Testis (tissue), 3 donors: ENCODE results near the gene FOXO1. TPM values are rescaled to one million over a fixed set of nuclear protein-coding genes. Genes with fewer than 3 reads are reported as not detected.

Source experiments
- DNase-seq: peaks from one replicate; pipeline ENCODE4 v3.0.0-alpha.2; 2019
- H3K27ac ChIP-seq, 2 donors: fragments of 200-600 bp; sonication (generic); one replicate each; pipeline ENCODE4 v1.5.1; 2019
- H3K27me3 ChIP-seq: fragments of 200-600 bp; sonication (generic); one replicate; pipeline ENCODE4 v1.5.1; 2019
- H3K36me3 ChIP-seq: fragments of 200-600 bp; sonication (generic); one replicate; pipeline ENCODE4 v1.5.1; 2017; ENCODE audit warnings: low read depth; ENCODE audit errors: missing control alignments
- H3K4me1 ChIP-seq: fragments of 200-600 bp; sonication (generic); one replicate; pipeline ENCODE4 v1.5.1; 2019
- H3K4me3 ChIP-seq, 2 donors: fragments of 200-600 bp; sonication (generic); one replicate each; pipeline ENCODE4 v1.5.1; 2017 to 2019
- H3K9me3 ChIP-seq: fragments of 200-600 bp; sonication (generic); one replicate; pipeline ENCODE4 v1.5.1; 2017
- POLR2A ChIP-seq: fragments of 450-650 bp; IDR thresholded peaks from one replicate; pipeline ENCODE4 v1.6.1; 2017; ENCODE audit warnings: antibody characterized with exemption, mild to moderate bottlenecking, moderate library complexity
- WGBS, 2 donors: methylation state at CpG; one replicate each; pipeline ENCODE4 v1.1.5; 2018; 5-methylcytosine and 5-hydroxymethylcytosine counted together
- intact Hi-C: fragments of 100-400 bp; cut with DNase I; formaldehyde crosslinking; loops from one replicate; pipeline ENCODE4 v1.15.1; 2023; ENCODE audit warnings: low total_unique reads
- polyA plus RNA-seq: library from polyadenylated mRNA; stranded (reverse); fragments of 350-450 nt; fragmentation: Illumina TruSeq; extraction: RNeasy Lipid Tissue Mini Kit (QIAGEN cat#74804); gene quantifications from one replicate; pipeline ENCODE4 v1.2.3, GENCODE V29; 2014; ENCODE audit warnings: low read depth, low replicate concordance; ENCODE audit not compliant: insufficient read depth
- total RNA-seq, 2 donors: library from RNA; depleted of rRNA; stranded (reverse); fragments of >200 nt; gene quantifications; one replicate each; pipeline ENCODE4 v1.2.3, GENCODE V29; 2016
- TF ChIP-seq, protein P1 (sequence below), 3 experiments: fragments of 450-650 bp in 2 of 3; fragments of 200-600 bp in 1 of 3; sonication (generic) in 1 of 3; IDR thresholded peaks; one replicate each; pipeline ENCODE4 v1.5.1; 2016 to 2019; ENCODE audit warnings: antibody characterized with exemption in 3 of 3, mild to moderate bottlenecking in 2 of 3, moderate library complexity in 1 of 3

Gene FOXO1
- total and polyA plus RNA-seq, 3 donors from 2014 or later, result 19.5 to 58.7 (median 52.2) TPM

DNA sequence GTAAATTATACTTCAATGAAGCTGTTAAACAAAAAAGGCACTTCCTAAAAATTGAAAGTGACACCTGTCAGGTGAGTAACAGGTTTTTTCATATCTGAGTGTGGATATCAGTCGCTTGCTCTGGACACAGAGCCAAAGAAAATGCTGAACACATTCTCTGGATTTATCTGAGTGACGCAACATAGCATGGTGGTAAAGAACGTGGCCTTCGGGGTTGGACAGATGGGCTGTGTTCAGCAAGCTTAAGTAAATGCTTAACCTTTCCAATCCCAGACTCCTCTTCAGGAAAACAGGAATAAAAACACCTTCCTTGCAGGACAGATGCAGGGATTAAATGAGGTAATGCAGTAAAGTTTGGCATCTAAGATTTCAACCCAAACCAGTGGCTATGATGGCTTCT, 132.0 kb downstream of the FOXO1 start:
- 83 to 93% methylated on average over 4 of the region's 4 CpGs for WGBS, 2 donors
- Histone ChIP-seq H3K9me3 (no peaks in the 10 kb centered on the region), H3K36me3 (no peaks in the 10 kb centered on the region), H3K27ac (no peak overlapping the region), H3K4me1 (no peaks in the 10 kb centered on the region), H3K4me3 (no peak overlapping the region), H3K27me3 (no peaks in the 10 kb centered on the region)
- TF ChIP-seq, protein P1, sequence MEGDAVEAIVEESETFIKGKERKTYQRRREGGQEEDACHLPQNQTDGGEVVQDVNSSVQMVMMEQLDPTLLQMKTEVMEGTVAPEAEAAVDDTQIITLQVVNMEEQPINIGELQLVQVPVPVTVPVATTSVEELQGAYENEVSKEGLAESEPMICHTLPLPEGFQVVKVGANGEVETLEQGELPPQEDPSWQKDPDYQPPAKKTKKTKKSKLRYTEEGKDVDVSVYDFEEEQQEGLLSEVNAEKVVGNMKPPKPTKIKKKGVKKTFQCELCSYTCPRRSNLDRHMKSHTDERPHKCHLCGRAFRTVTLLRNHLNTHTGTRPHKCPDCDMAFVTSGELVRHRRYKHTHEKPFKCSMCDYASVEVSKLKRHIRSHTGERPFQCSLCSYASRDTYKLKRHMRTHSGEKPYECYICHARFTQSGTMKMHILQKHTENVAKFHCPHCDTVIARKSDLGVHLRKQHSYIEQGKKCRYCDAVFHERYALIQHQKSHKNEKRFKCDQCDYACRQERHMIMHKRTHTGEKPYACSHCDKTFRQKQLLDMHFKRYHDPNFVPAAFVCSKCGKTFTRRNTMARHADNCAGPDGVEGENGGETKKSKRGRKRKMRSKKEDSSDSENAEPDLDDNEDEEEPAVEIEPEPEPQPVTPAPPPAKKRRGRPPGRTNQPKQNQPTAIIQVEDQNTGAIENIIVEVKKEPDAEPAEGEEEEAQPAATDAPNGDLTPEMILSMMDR (IDR thresholded peaks at IDR 0.05), result no peak
- no peak for TF ChIP-seq POLR2A
- DNase-seq, result no peak
- intact Hi-C loops, result no loop called here

DNA sequence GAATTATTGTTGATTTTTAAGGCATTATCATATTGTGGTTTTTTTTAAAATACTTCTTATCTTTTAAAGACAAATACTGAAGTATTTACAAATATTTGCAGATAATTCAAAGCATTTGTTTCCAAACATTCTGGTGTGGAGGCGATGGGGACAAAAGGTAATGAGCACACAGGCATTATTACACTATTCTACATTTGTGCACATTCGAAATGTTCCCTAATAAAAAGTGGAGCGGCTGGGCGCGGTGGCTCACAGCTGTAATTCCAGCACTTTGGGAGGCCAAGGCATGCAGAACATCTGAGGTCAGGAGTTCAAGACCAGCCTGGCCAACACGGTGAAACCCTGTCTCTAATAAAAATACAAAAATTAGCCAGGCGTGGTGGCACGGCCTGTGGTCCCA, 133.4 kb downstream of the FOXO1 start:
- no peaks in the 10 kb centered on the region for H3K36me3 ChIP-seq
- WGBS, 2 donors, result 80 to 88% methylated on average over 8 of the region's 8 CpGs
- DNase-seq, result no peak
- no peaks in the 10 kb centered on the region for H3K9me3 ChIP-seq
- TF ChIP-seq POLR2A, result no peak
- TF ChIP-seq, protein P1 (IDR thresholded peaks at IDR 0.05), result no peak
- no peaks in the 10 kb centered on the region for H3K27me3 ChIP-seq
- H3K4me1 ChIP-seq, result no peaks in the 10 kb centered on the region
- intact Hi-C loops, result no loop called here
- no peak overlapping the region for H3K4me3 ChIP-seq
- H3K27ac ChIP-seq, result no peak overlapping the region

DNA sequence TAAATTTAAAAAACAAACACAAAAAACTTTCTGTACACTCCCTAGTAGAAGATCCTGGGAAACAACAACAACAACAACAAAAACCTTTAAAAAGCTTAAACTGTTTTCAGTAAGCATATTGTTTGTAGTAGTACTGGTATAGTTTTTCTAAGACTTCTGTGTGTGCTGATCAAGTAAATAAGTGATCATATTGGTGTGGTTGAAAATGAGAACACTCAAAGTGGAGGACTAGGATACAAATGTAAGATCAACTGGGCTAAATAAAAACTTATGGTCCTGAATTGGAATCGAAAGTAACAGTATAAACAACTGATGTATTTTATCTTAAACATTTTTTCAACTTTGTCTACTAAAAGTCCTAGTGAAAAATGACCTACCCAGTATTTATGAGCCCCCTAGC, 135.5 kb downstream of the FOXO1 start:
- no peak for DNase-seq
- WGBS, 2 donors, result 90 to 93% methylated on average over 1 of the region's 1 CpG
- TF ChIP-seq POLR2A, result no peak
- TF ChIP-seq, protein P1 (IDR thresholded peaks at IDR 0.05), result no peak

DNA sequence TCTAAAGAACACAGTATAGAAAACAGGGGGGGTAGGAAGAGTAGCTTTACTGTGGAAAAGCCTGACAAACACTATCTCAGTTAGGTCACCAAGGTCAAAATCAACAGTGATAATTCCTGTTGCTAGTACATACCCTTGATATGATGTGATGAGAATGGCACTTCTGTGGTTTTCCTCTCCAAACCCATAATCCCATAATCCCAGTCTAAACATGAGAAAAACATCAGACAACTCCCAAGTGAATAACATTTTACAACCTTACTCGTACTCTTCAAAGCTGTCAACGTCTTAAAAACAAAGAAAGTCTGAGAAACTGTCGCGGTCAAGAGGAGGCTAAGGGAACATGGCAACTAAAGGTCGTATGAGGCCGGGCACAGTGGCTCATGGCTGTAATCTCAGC, 137.6 kb downstream of the FOXO1 start:
- Histone ChIP-seq H3K4me3 (no peak overlapping the region), H3K27me3 (no peaks in the 10 kb centered on the region), H3K36me3 (no peaks in the 10 kb centered on the region), H3K27ac (no peak overlapping the region), H3K4me1 (no peaks in the 10 kb centered on the region), H3K9me3 (no peaks in the 10 kb centered on the region)
- intact Hi-C loops, result no loop called here
- TF ChIP-seq, protein P1 (IDR thresholded peaks at IDR 0.05), result no peak
- TF ChIP-seq POLR2A, result no peak
- 92% methylated on average over 6 of the region's 6 CpGs for WGBS, 2 donors
- DNase-seq, result no peak

More for the DNA sequence above, 135.5 kb downstream of the FOXO1 start:
- Histone ChIP-seq H3K4me1 (no peaks in the 10 kb centered on the region), H3K4me3 (no peak overlapping the region), H3K27ac (no peak overlapping the region), H3K27me3 (no peaks in the 10 kb centered on the region), H3K36me3 (no peaks in the 10 kb centered on the region), H3K9me3 (no peaks in the 10 kb centered on the region)
- intact Hi-C loops, result no loop called here

DNA sequence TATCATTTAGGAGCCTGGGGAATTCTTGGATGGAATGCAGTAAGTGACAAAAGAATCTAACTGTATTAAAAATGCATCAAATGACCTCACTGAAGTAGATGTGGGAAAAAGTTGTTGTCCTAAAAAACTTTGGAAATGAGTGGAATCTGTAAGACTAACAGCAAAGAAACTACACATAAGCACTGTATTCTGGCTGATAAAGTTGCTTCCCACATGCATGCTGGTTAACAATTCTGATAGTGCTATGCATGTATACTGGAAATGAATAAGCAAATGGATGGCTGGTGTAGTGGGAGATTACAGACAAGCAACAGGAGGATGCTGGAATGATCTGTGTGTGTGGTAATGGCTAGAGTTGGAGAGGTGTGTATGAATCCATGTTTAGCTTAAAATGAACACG, 138.5 kb downstream of the FOXO1 start:
- 83 to 84% methylated on average over 1 of the region's 1 CpG for WGBS, 2 donors
- intact Hi-C loops, result no loop called here
- TF ChIP-seq POLR2A, result no peak
- TF ChIP-seq, protein P1 (IDR thresholded peaks at IDR 0.05), result no peak
- no peak overlapping the region for H3K27ac ChIP-seq
- H3K36me3 ChIP-seq, result no peaks in the 10 kb centered on the region
- no peak for DNase-seq
- H3K4me1 ChIP-seq, result no peaks in the 10 kb centered on the region
- H3K4me3 ChIP-seq, result no peak overlapping the region
- H3K9me3 ChIP-seq, result no peaks in the 10 kb centered on the region
- no peaks in the 10 kb centered on the region for H3K27me3 ChIP-seq
